NCI-H2171 treated with DMSO at 0.1 percent for 48 hours (cell line): ENCODE results near the gene RNF152.
"Not testable (repeated sequence)": the region's sequence is repeated elsewhere in the genome, so short reads cannot be mapped to it uniquely, and the experiment has no call there.

Experiments
- DNase-seq: peaks from one replicate; lab custom pipeline; 2025; lab: John Stamatoyannopoulos, UW

Gene RNF152

DNA sequence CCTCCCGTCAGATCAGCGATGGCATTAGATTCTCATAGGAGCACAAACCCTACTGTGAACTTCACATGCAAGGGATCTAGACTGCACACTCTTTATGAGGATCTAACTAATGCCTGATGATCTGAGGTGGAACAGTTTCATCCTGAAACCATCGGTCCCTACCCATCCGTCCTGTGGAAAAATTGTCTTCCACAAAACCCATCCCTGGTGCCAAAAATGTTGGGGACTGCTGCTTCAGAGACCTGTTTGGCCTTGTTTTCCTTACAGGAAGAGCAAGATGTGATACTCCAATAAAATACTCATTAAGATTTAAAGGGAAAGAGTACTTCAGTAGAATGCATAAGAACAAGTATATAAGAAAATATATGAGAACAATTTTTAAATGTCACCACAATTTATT lies 71.1 kb downstream of the RNF152 start:
- DNase-seq, result no peak

DNA sequence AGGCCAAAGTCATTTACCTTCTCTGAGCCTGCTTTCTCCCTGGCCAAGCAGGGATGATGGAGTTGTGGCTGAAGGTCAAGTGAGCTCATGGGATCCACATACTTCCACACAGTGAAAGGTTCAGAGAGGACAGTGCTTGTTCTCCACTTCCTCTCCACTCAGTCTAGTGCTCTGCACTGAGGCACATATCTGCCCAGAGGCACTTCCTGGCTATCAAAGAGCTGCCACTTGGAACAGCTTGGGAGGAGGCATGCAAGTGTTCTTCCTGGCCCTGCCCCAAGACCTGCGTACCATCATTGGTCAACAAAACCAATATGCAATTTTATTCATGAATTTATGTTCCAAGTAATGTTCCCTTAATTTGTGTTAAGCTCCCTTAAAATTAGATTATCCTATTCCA lies 71.9 kb downstream of the RNF152 start:
- no peak for DNase-seq

DNA sequence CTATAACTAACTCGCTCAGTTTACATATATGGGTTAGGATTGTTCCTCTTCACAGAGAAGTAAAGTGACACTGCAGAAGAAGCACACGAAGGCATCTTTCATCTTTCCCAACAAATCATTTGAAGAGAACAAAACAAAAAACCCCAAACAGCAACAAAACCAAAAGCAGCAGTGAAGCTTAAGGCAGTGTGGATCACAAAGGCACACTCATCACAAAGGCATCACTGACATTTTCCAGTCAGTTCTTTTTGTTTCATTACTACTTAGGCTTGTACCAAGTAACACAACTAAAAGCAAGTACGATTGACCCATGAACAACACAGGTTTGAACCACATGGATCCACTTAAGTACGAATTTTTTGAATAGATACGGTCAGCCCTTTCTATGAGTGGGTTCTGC lies 75.7 kb downstream of the RNF152 start:
- DNase-seq, result no peak

DNA sequence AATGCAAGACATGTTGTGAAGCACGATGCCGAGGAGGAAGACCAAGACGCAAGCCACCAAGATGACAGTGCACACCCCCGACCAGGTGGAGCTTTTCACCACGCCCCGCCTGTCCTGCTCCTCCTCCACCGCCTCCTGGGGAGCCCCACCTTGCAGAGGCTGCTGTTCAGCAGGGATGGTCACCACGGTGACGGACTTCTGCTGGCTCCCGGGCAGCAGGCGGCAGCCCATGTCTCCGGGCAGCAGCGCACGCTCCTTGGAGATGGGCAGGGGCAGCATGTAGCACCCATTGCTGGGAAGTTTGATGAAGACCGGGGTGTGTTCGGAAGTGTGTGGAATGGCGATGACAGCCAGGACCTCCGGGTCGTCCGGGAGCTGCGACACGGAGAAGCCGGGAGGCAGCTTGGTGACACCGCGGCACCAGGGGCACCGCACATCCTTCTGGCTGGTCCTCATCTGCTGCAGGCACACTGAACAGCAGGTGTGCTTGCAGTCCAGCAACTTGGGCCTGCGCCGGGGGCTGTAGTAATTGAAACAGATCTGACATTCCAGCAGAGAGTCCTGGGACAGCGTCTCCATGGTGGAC lies 76.8 kb downstream of the RNF152 start:
- no peak for DNase-seq

DNA sequence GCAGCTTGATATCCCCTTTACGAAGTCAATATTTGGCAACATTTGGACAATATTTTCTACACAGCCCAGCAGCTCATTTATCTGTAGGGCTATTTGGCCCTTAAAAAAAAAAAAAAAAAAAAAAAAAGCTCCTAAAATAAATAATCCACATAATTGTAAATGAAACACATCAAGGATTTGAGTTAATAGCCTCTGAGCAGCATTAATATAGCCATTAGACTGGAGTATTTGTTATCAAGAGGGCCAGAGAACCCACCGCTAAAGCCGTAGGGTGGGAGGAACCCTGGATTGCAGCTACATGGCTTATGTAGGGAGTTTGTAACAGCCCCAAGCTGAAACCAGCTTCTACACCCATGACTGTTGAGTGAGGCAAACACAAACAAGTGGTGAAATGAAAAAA lies 84.5 kb downstream of the RNF152 start:
- DNase-seq, result no peak

DNA sequence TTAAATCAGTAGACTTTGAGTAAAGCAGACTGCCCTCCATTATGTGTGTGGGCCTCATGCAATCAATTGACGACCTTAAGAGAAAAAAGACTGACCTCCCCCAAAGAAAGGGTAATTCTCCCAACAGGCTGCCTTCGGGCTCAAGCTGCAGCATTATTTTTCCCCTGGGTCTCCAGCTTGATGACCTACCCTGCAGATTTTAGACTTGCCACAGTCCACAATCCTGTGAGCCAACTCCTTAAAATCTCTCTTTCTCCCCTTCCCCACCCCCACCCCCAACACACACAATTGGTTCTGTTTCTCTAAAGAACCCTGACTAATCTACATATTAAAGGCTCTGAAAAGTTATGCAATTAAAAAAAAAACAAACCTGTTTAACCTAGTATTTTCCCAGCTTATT lies 89.4 kb downstream of the RNF152 start:
- no peak for DNase-seq

DNA sequence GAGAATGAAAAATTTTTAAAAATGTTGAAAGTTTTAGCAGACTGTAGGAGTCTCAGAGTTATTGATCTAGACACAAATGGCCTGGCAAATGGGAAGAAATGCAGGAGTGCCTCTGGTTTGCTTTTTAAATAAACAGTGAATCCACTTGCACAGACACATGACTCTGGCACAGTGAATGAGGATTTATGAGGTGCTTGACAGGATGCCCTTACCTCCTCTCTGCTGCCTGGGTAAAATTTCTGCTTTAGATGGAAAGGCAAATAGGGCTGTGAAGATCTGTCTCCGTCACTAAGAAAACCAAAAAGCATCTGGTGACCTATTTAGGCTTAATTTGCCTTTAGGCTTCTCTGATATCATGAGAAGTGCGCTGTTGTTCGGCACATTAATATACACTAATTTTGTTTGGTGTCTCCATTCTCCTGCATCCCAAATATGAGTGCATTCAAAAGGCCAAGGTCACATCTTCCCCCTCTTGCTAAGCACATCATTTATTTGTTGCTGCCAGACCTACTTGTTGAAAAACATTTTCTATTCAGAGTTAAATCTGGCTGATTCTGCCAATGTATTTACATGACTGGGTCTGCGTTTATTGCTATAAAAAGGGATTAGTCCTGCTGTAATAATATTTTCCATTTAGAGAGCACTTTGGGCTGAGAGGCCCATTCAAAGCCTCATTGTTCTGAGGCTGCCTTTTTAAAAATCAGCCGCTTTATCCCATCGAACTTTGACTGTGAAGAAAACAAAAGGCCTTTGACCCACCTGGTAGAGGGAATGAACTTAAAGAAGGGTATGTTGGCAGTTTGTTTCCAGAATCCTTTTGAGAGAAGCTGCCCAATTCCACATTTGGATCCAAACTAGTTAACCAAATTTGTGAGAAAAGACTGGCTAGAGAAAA lies 94.9 kb downstream of the RNF152 start:
- no peak for DNase-seq

DNA sequence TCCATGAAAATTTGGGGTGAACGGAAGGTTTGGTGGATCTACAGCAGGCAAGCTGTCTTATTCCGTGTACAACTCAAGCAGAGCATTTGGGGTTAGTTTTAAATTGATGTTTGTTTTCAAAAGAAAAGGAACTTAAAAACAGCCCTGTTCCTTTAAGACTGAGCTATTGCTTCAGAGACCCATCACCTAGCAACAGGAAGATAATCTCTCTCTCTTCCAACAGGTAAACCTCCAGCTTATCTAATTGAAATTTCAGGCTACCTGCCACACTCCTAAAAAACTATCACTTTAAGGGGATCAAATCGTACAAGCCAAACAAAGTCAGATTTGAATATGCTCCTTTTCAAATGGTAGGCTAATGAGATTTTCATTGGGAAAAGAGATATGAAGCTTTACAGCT lies 101.8 kb downstream of the RNF152 start:
- DNase-seq, result no peak

DNA sequence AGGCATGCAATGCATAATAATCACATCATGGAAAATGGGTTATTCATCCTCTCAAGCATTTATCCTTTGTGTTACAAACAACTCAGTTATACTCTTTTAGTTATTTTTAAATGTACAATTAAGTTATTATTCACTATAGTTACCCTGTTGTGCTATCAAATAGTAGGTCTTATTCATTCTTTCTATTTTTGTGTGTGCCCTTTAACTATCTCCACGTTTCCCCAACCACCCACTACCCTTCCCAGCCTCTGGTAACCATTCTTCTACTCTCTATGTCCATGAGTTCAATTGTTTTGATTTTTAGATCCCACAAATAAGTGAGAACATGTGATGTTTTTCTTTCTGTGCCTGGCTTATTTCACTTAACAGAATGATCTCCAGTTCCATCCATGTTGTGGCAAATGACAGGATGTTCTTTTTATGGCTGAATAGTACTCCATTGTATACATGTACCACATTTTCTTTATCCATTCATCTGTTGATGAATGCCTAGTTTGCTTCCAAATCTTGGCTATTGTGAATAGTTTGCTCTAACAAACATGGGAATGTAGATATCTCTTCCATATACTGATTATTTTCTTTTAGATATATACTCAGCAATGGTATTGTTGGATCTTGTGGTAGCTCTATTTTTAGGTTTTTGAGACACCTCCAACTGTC lies 105.7 kb downstream of the RNF152 start:
- not testable (repeated sequence) for DNase-seq

DNA sequence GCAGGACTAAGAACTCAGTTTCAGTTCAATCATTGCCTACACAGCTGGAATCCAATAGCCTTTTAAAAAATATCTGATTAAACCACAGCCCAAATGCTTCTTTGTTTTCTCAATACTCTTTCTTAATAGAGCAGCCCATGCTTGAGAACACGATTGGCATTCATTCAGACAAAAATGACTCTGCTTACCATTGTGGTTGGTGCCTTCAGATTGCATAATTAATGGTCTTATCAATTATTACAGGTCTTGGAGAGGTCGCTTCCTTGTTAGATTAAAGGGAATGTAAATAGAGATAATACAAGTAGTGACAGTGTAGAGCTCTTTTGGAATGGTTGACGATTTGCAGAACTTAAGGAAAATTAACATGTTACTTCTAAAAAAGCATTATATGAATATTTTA lies 107.2 kb downstream of the RNF152 start:
- no peak for DNase-seq

DNA sequence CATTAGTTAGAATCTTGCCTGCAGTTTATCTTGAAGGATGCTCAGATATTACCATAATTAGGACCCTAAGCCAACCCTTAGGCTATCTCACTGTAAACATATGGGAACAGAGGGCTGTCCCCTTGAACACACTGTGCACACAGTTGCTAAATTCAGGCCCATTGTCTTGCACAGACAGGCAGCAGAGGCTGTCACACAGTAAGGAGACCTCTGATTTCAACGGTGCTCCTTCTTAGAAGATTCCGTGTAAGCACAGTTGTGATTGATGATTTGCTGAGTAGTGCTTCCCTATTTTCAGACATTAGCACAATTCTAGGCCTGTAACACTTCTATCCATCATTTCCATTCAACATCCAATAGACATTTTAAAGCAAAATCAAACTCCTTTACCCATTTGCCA lies 108.0 kb downstream of the RNF152 start:
- DNase-seq, result no peak

DNA sequence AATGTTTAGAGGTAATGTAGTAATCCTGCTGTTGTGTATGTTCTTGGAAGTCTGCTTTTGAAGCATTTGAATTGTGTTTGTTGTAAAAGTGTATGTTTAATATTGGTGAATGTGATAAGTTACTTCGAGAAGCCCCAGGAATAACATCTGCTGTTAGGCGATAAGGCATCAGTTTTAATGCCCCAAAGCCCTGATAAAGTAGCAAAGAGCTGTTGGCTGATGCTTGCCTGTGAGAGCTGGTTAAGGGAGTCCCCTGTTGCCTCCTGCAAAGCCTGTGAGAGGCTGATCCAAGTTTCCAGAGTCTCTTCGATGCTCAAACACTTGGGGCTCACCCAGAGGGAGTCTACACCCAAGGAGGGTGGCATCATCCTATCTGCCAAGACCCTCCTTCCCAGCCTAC lies 110.3 kb downstream of the RNF152 start:
- DNase-seq, result no peak

DNA sequence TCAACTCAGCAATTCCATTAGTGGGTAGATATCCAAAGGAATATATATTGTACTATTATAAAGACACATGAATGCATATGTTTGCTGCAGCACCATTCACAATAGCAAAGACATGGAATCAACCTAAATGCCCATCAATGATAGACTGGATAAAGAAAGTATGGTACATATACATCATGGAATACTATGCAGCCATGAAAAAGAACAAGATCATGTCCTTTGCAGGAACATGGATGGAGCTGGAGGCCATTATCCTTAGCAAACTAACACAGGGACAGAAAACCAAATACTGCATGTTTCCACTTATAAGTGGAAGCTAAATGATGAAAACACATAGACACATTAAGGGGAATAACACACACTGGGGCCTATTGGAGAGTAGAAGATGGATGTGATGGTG lies 116.6 kb downstream of the RNF152 start:
- DNase-seq, result not testable (repeated sequence)

DNA sequence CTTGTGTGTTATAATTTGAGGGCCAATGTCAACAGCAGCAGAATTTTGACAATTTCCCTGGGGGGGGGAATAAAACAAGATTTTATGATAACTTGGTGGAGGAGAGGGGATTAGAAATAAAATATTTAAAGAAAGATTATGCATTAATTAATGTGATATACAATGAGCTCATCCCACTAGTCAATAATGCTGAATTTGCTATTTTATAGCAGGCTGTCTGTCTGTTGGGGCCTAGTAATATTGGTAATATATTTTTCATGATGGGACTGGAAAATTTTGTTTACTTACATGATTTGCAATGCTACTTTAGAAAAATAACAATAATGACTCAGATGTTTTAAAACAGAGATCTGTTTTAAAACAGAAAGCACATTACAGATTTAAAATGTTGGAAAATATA lies 118.0 kb downstream of the RNF152 start:
- no peak for DNase-seq

DNA sequence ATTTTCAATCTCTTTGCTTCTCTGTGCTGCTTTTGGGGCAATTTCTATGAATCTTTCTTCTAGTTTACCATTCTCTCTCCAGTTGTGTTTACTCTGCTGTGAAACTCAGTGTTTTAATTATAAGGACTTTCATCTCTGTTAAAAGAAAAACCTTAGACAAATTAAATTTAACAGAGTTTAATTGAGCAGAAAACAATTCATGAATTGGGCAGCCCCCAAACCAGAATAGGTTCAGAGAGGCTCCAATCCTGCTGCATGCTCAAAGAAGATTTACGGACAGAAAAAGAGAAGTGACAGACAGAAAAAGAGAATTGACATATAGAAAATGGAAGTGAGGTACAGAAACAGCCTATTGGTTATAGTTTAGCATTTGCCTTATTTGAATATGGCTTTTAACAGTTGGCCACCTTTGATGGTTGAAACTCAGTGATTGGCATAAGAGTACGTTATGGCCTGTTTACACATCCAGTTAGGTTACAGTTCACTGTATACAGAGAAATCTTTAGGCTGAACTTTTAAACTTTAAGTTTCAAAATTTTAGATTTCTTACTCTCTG lies 120.4 kb downstream of the RNF152 start:
- no peak for DNase-seq

DNA sequence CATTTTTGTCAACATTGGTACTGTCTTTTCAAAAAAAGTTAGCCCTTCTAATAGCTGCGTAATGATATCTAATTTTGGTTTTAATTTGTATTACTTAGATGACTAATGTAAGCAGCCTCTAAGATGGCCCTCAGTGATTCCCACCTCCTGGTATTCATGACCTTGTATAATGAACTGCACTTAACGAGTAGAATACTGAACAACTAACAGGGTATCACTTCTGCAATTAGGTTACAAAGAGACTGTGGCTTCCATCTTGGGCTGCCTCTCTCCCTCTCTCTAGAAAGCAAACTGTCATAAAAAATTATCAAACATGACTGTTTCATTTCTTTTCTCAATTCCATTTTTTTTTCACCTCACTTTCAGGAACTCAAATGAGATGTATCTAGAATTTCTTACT lies 120.9 kb downstream of the RNF152 start:
- DNase-seq, result no peak

DNA sequence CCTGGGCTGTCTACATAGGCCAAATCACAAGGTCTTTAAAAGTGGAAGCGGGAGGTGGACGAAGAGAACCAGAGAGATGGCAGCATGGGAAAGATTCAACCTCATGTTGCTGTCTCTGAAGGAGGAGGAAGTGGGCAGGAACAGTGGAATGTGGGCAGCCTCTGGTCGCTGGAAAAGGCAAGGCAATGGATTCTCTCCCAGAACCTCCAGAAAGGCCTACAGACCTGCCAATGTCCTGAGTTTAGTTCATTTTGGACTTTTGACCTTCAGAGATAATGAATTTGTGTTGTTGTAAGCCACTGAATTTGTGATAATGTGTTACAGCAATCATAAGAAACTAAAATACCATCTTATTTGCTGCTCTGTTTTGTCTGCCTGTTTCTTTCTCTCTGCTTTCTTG lies 122.5 kb downstream of the RNF152 start:
- DNase-seq, result no peak

DNA sequence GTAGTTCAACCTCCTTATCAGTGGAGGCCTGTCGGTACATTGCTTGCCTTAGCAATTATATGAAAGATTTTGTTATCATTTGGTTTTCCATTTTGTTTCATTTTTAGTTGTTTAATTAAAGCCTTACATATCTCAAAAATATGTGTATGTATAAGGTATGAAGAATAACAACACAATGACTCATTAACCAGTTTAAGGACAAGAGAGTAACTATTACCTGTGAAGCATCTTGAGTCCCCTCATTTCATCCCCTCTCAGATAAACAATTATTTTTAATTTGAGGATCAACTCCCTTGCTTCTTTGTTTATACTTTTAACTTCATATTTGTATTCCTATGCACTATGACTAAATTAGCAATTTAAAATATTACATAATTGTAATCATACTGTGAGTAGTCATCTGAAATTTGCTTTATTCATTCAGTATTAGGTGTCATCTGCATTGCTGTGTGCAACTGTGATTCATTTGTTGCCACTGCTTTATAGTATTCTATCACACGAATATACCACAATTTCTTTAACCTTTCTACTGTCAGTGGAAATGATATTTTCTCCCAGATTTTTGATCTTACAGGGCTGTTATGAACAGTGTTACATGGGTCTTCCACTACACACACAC lies 126.4 kb downstream of the RNF152 start:
- no peak for DNase-seq

DNA sequence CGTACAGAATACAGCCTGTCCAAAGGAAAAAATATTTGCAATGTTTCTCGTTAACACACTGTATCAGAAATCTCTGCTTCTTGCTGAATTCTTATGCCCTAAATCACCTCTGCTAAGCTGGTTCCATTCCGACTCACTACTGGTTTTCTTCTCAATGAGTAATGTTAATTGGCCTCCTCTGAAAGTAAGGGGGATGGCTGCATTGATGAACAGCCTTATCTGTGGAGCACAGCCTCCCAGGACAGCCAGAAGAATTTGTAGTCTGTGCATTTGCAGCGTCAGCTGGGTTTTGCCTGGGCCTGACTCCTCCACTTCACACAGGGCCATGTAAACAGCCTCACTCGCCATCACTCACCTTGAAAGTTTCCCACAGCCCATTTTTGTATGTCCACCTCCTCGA lies 127.7 kb downstream of the RNF152 start:
- DNase-seq, result no peak

DNA sequence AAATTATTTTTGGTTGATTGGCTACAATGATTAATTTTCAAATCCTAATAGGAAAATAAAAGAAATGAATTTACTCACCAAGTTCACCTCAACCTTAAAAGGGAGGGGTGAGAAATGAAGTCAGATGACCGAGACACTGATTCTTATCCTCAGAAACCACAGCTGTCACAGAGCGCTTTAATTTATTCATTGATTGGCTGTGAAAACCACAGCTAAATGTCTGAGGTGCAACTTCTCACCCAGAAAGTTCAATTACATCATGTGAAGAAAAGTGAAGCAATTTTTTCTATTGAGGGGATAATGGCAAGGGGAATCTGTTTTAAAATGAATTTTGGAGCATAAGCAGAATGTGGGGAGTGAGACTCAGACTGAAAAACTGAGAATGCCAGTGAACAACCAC lies 128.4 kb downstream of the RNF152 start:
- no peak for DNase-seq

DNA sequence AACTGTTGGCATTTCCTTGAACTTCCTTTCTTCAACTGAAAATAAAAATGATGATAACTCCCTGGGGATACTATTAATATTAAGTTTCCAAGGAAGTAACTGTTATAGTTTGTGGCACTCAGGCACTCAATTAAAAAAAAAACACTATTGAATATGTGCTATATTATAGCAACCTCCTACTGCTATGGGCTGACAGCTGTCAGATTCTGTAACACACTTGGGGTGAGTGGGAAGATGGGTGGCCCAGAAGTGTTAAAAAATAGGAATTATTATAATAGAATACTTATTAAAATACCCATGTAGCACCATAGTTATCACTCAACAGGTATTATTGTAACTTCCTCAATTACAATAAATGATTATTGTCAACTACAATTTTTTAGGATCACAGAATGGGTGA lies 130.9 kb downstream of the RNF152 start:
- no peak for DNase-seq
